ENCODE results near the gene EMC10. TPM values are rescaled to one million over a fixed set of nuclear protein-coding genes. Genes with fewer than 3 reads are reported as not detected.

Gene EMC10
- total RNA-seq, 1 donor from 2014 or later, result 137 TPM

- H3K9me3 Mint-ChIP-seq, result no peaks in the 10 kb centered on the region
- H3K27me3 Mint-ChIP-seq, result peaks cover 3% of the 10 kb centered on the region
- peaks cover 18% of the 10 kb centered on the region for H3K36me3 Mint-ChIP-seq
- peak overlapping the region; percentile 99 for H3K27ac Mint-ChIP-seq
- peak overlapping the region; percentile 99 for H3K4me3 Mint-ChIP-seq
- peaks cover 12% of the 10 kb centered on the region for H3K4me1 Mint-ChIP-seq (ENCODE audit: unreplicated experiment)
- TF ChIP-seq CTCF (conservative IDR thresholded peaks at IDR 0.05), result no peak
- DNase-seq (ENCODE audit: extremely low spot score, unreplicated experiment), result no peak
These were observed 566 bp downstream of the EMC10 start for GRCh38 chr19:50476907-50477238.

GRCh38 chr19:50477751-50478515, 1.6 kb downstream of the EMC10 start:
- H3K4me3 Mint-ChIP-seq, result peak overlapping the region; percentile 99
- peak overlapping the region; percentile 99 for H3K27ac Mint-ChIP-seq
- peaks cover 12% of the 10 kb centered on the region for H3K4me1 Mint-ChIP-seq (ENCODE audit: unreplicated experiment)
- no peak for TF ChIP-seq CTCF (conservative IDR thresholded peaks at IDR 0.05)
- peaks cover 3% of the 10 kb centered on the region for H3K27me3 Mint-ChIP-seq
- no peaks in the 10 kb centered on the region for H3K9me3 Mint-ChIP-seq
- DNase-seq (ENCODE audit: extremely low spot score, unreplicated experiment), result no peak
- peaks cover 18% of the 10 kb centered on the region for H3K36me3 Mint-ChIP-seq

- H3K27ac Mint-ChIP-seq, result no peak overlapping the region
- peak overlapping the region; percentile 67 for H3K4me3 Mint-ChIP-seq
These were observed 2.8 kb downstream of the EMC10 start for GRCh38 chr19:50478901-50479715.

GRCh38 chr19:50479761-50480251, 3.5 kb downstream of the EMC10 start:
- peaks cover 21% of the 10 kb centered on the region for H3K36me3 Mint-ChIP-seq
- H3K4me3 Mint-ChIP-seq, result no peak overlapping the region
- no peak overlapping the region for H3K27ac Mint-ChIP-seq
- no peaks in the 10 kb centered on the region for H3K9me3 Mint-ChIP-seq
- peaks cover 3% of the 10 kb centered on the region for H3K27me3 Mint-ChIP-seq
- H3K4me1 Mint-ChIP-seq (ENCODE audit: unreplicated experiment), result peaks cover 12% of the 10 kb centered on the region
- no peak for TF ChIP-seq CTCF (conservative IDR thresholded peaks at IDR 0.05)
- no peak for DNase-seq (ENCODE audit: extremely low spot score, unreplicated experiment)

More at GRCh38 chr19:50478901-50479715, 2.8 kb downstream of the EMC10 start:
- H3K27me3 Mint-ChIP-seq, result peaks cover 3% of the 10 kb centered on the region
- TF ChIP-seq CTCF (conservative IDR thresholded peaks at IDR 0.05), result peak; percentile 65
- H3K36me3 Mint-ChIP-seq, result peaks cover 21% of the 10 kb centered on the region
- H3K4me1 Mint-ChIP-seq (ENCODE audit: unreplicated experiment), result peaks cover 12% of the 10 kb centered on the region
- DNase-seq (ENCODE audit: extremely low spot score, unreplicated experiment), result no peak
- no peaks in the 10 kb centered on the region for H3K9me3 Mint-ChIP-seq

- Mint-ChIP-seq H3K36me3 (peaks cover 21% of the 10 kb centered on the region), H3K9me3 (no peaks in the 10 kb centered on the region)
These were observed 4.2 kb downstream of the EMC10 start for GRCh38 chr19:50480281-50481111.

More at GRCh38 chr19:50480281-50481111, 4.2 kb downstream of the EMC10 start:
- H3K4me3 Mint-ChIP-seq, result no peak overlapping the region
- no peak for DNase-seq (ENCODE audit: extremely low spot score, unreplicated experiment)
- peaks cover 12% of the 10 kb centered on the region for H3K4me1 Mint-ChIP-seq (ENCODE audit: unreplicated experiment)
- no peak for TF ChIP-seq CTCF (conservative IDR thresholded peaks at IDR 0.05)
- no peak overlapping the region for H3K27ac Mint-ChIP-seq
- H3K27me3 Mint-ChIP-seq, result peaks cover 3% of the 10 kb centered on the region

All from type B pancreatic cell (in vitro differentiated cells).